Measurements from ENCODE around the gene GUCD1. TPM values are rescaled to one million over a fixed set of nuclear protein-coding genes. Genes with fewer than 3 reads are reported as not detected.
"Not testable (repeated sequence)": the region's sequence is repeated elsewhere in the genome, so short reads cannot be mapped to it uniquely, and the experiment has no call there.

GUCD1 gene
- total and polyA plus RNA-seq, 7 donors: 114 to 232 (median 151) TPM

DNA sequence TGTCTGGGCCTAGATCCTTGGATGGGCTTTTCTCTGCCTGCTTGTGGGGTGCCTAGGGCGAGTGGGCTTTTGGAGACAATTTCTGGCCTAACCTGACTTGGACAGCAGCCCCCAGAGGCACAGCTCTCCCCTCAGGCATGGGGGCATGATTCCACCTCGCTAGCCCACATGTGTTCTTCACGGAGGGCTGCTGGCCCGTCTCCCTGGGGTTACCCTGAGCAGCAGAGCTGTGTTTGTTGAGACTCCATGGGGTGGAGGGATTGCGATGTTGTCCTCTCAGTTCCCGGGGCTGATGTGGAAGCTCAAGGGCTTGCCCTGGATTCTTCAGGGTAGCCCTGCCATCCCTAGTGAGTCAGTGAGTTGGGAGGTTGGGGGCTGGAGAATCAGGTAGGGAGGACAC, 40.3 kb upstream of the GUCD1 start:
- Histone ChIP-seq H3K4me3 (no peak overlapping the region), H3K27me3 (ENCODE audit: insufficient read depth in 3 of 3, low read length in 2 of 3) (no peaks in the 10 kb centered on the region), H3K27ac (no peak overlapping the region), H3K9me3 (no peaks in the 10 kb centered on the region), H3K36me3 (ENCODE audit: insufficient read depth in 1 of 2, low read depth in 1 of 2) (no peaks in the 10 kb centered on the region), H3K4me1 (no peaks in the 10 kb centered on the region)
- TF ChIP-seq, protein P1, sequence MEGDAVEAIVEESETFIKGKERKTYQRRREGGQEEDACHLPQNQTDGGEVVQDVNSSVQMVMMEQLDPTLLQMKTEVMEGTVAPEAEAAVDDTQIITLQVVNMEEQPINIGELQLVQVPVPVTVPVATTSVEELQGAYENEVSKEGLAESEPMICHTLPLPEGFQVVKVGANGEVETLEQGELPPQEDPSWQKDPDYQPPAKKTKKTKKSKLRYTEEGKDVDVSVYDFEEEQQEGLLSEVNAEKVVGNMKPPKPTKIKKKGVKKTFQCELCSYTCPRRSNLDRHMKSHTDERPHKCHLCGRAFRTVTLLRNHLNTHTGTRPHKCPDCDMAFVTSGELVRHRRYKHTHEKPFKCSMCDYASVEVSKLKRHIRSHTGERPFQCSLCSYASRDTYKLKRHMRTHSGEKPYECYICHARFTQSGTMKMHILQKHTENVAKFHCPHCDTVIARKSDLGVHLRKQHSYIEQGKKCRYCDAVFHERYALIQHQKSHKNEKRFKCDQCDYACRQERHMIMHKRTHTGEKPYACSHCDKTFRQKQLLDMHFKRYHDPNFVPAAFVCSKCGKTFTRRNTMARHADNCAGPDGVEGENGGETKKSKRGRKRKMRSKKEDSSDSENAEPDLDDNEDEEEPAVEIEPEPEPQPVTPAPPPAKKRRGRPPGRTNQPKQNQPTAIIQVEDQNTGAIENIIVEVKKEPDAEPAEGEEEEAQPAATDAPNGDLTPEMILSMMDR (IDR thresholded peaks at IDR 0.05): no peak
- no peak for ATAC-seq
- intact Hi-C loops (cut with DNase I): no loop called here
- DNase-seq: no peak
- WGBS, 3 donors: 94 to 98% (median 96%) methylated on average over 6 of the region's 6 CpGs

DNA sequence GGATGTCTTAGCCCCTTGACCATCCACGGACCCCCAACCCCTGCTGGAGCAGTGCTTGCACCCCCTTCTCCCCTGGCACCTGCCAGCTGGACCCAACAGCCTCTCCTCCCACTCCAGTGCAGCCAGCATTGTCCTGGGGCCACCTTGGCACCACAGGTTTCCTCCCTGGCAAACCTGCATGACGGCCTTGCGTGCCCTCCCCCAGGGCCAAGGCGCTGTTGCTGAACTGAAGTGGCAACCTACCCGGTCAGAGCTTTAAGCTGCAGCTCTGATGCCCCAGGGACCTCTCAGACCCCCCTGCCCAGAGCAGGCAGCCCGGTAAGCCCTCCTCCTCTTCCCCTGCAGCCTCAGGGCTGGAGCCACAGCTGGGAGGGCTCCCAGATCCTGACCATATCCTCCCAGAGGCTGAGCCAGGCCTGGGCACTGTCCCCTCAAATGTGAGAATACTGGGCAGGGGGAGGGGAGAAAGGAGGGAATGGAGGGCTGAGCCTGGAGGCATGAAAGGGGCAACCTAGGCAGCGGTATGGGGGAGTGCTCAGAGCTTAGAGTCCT, 39.7 kb upstream of the GUCD1 start:
- no peaks in the 10 kb centered on the region for H3K9me3 ChIP-seq
- TF ChIP-seq, protein P1 (IDR thresholded peaks at IDR 0.05): no peak
- no peaks in the 10 kb centered on the region for H3K27me3 ChIP-seq (ENCODE audit: insufficient read depth in 3 of 3, low read length in 2 of 3)
- 63 to 78% (median 65%) methylated on average over 7 of the region's 7 CpGs for WGBS, 3 donors
- ATAC-seq (no peak), DNase-seq (no peak)
- H3K4me3 ChIP-seq: no peak overlapping the region
- no peak overlapping the region for H3K27ac ChIP-seq
- no peaks in the 10 kb centered on the region for H3K4me1 ChIP-seq
- H3K36me3 ChIP-seq (ENCODE audit: insufficient read depth in 1 of 2, low read depth in 1 of 2): peaks cover 0 to under 1% of the 10 kb centered on the region in 2 donors
- intact Hi-C loops (cut with DNase I): no loop called here

DNA sequence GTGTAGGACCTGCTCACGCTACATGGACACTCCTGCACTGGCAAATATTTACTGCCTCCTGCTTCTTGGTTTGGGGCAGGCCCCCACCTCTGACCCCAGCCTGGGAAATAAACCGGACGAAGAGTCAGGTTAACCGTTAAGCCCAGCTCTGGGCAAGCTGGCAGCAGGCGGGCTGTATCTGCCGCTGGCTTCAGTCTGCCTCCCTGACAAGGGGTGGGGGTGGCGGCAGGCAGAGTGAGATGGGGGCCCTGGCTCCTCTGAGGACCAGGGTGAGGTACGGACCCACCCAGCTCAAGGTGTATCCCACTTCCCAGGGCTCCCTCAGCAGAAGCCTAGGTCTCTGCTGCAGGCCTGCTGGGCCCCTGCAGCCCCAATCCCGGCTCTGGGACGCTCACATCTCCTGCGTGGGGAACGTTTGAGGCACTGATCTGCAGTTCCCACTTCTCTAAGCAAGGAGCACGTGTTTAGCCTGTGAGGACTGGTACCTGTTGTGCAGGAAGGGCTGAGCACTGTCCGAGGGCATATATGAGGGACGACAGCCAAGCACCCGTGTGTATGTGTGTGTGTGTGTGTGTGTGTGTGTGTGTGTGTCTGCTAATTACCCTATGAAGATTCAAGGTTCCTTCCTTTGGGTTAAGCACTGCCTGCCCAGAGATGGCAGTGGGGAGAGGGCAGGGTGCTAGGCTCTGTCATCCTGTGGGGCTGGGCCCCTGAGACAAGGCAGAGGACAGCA, 39.1 kb upstream of the GUCD1 start:
- ATAC-seq: no peak
- Histone ChIP-seq H3K27me3 (ENCODE audit: insufficient read depth in 3 of 3, low read length in 2 of 3) (no peaks in the 10 kb centered on the region), H3K27ac (no peak overlapping the region), H3K36me3 (ENCODE audit: insufficient read depth in 1 of 2, low read depth in 1 of 2) (peaks cover 0 to 7% of the 10 kb centered on the region in 2 donors), H3K9me3 (no peaks in the 10 kb centered on the region), H3K4me3 (peak overlapping the region; percentile 69), H3K4me1 (no peaks in the 10 kb centered on the region)
- 82 to 83% (median 83%) methylated on average over 16 of the region's 16 CpGs for WGBS, 3 donors
- TF ChIP-seq, protein P1 (IDR thresholded peaks at IDR 0.05): no peak
- DNase-seq: no peak
- intact Hi-C loops (cut with DNase I): no loop called here

DNA sequence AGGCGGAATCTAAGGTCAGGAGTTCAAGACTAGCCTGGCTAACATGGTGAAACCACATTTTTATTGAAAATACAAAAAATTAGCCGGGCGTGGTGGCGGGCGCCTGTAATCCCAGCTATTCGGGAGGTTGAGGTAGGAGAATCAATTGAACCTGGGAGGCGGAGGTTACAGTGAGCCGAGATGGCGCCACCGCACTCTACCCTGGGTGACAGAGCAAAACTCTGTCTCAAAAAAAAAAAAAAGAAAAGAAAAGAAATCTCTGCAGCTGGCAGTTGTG, 38.6 kb upstream of the GUCD1 start:
- H3K36me3 ChIP-seq (ENCODE audit: insufficient read depth in 1 of 2, low read depth in 1 of 2): peaks cover 0 to 12% of the 10 kb centered on the region in 2 donors
- H3K4me3 ChIP-seq: peak overlapping the region; percentile 69
- DNase-seq; H3K27me3 ChIP-seq (ENCODE audit: insufficient read depth in 3 of 3, low read length in 2 of 3); H3K4me1 ChIP-seq; H3K9me3 ChIP-seq; ATAC-seq; intact Hi-C loops (cut with DNase I): not testable (repeated sequence)
- H3K27ac ChIP-seq: peak overlapping the region; percentile 70
- 89 to 94% (median 92%) methylated on average over 10 of the region's 10 CpGs for WGBS, 3 donors

DNA sequence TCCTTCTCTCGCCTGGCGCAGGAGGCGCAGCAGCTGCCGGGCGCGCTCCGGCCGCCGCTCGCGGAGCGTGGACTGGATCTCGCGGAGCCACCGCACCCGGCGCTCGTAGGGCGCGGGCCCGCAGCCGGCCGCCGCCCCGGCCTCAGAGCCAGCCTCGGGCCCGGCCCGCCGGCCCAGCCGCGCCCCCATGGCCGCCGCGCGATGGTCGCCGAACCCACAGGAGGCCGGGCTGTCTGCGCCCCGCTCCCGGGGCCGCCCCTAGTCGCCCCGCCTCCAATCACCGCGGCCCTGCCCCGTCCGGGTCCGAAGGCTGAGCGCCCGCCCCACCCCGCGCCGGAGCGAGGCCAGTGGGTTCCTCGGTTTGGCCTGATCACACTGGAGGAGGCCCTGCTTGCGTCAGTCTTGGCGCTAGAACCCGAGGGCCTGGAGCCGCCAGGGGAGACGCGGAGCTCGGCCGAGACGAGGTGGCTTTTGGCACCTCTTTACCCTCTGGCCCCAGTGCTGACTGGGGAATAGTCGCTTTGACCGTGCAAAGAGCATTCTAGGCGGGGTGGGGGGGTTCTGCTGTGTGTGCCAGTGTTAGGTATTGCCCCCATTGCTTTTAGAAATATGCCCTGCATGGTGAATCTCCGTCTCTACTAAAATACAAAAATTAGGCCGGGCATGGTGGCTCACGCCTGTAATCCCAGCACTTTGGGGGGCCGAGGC, 38.1 kb upstream of the GUCD1 start, which contains the start of gene LRRC75B:
Gene LRRC75B (minus strand): TSS at position 223 of the 708 bp plus-strand sequence. CDS start 34 bp downstream, at position 189.
- intact Hi-C loops (cut with DNase I): no loop called here
- ATAC-seq: peak; percentile 77 to 88 (median 83)
- TF ChIP-seq, protein P1 (IDR thresholded peaks at IDR 0.05): no peak
- Histone ChIP-seq H3K4me1 (no peaks in the 10 kb centered on the region), H3K9me3 (no peaks in the 10 kb centered on the region), H3K27me3 (ENCODE audit: insufficient read depth in 3 of 3, low read length in 2 of 3) (no peaks in the 10 kb centered on the region), H3K36me3 (ENCODE audit: insufficient read depth in 1 of 2, low read depth in 1 of 2) (peaks cover 0 to 17% of the 10 kb centered on the region in 2 donors), H3K27ac (peak within 1 kb of the TSS; percentile 70), H3K4me3 (peak within 1 kb of the TSS; percentile 69)
- DNase-seq: peak; percentile 91 to 93
- WGBS, 3 donors: 3 to 6% (median 5%) methylated on average over 49 to 72 of the region's 72 CpGs

All from psoas muscle (tissue), 8 donors.